H9 (cell line): ENCODE data around the gene GRIA4. TPM values are rescaled to one million over a fixed set of nuclear protein-coding genes. Genes with fewer than 3 reads are reported as not detected.

Experiments
- DNase-seq: peaks from one replicate; pipeline ENCODE4 v3.0.0-alpha.2; 2017
- H2AFZ ChIP-seq: one replicate; pipeline ENCODE4 v1.6.1; 2013; ENCODE audit warnings: mild to moderate bottlenecking, low read length, control low read depth, moderate library complexity
- H2AK5ac ChIP-seq: 2 replicates; pipeline ENCODE4 v1.6.1; 2013; ENCODE audit warnings: low read length, control low read depth, mixed read lengths; ENCODE audit not compliant: insufficient read length
- H2BK120ac ChIP-seq: one replicate; pipeline ENCODE4 v1.6.1; 2013; ENCODE audit warnings: low read depth, mild to moderate bottlenecking, low read length, control low read depth, inconsistent platforms; ENCODE audit not compliant: poor library complexity, severe bottlenecking
- H2BK12ac ChIP-seq: 2 replicates; pipeline ENCODE4 v1.6.1; 2013; ENCODE audit warnings: low read length, control low read depth, mixed read lengths, low read depth; ENCODE audit not compliant: insufficient read length
- H2BK15ac ChIP-seq: 2 replicates; pipeline ENCODE4 v1.6.1; 2013; ENCODE audit warnings: low read depth, low read length, control low read depth
- H2BK20ac ChIP-seq: one replicate; pipeline ENCODE4 v1.6.1; 2013; ENCODE audit warnings: low read depth, mild to moderate bottlenecking, low read length, control low read depth, inconsistent platforms; ENCODE audit not compliant: poor library complexity, severe bottlenecking
- H2BK5ac ChIP-seq: 2 replicates; pipeline ENCODE4 v1.6.1; 2013; ENCODE audit warnings: low read length, control low read depth, mixed read lengths; ENCODE audit not compliant: insufficient read length
- H3K14ac ChIP-seq: 2 replicates; pipeline ENCODE4 v1.6.1; 2013; ENCODE audit warnings: low read length, control low read depth; ENCODE audit not compliant: insufficient read depth
- H3K18ac ChIP-seq: 2 replicates; pipeline ENCODE4 v1.6.1; 2013; ENCODE audit warnings: low read depth, mild to moderate bottlenecking, mixed read lengths, low read length, control low read depth; ENCODE audit not compliant: insufficient read length
- H3K23ac ChIP-seq: 2 replicates; pipeline ENCODE4 v1.6.1; 2013; ENCODE audit warnings: low read length, control low read depth, mixed read lengths, low read depth; ENCODE audit not compliant: insufficient read length
- H3K23me2 ChIP-seq: 2 replicates; pipeline ENCODE4 v1.6.1; 2013; ENCODE audit warnings: low read depth, mild to moderate bottlenecking, mixed read lengths, low read length, control low read depth; ENCODE audit not compliant: insufficient read length, poor library complexity, severe bottlenecking
- H3K27ac ChIP-seq: 2 replicates; pipeline ENCODE4 v1.5.1; 2013; ENCODE audit warnings: low read length, control low read depth, mixed read lengths, low read depth; ENCODE audit not compliant: insufficient read length
- H3K27me3 ChIP-seq: 2 replicates; pipeline ENCODE4 v1.6.1; 2013; ENCODE audit warnings: low read length, control low read depth, inconsistent platforms; ENCODE audit not compliant: insufficient read depth
- H3K4ac ChIP-seq: 2 replicates; pipeline ENCODE4 v1.6.1; 2013; ENCODE audit warnings: low read depth, mild to moderate bottlenecking, control low read depth, inconsistent platforms, low read length, moderate library complexity
- H3K4me1 ChIP-seq: 2 replicates; pipeline ENCODE4 v1.6.1; 2013; ENCODE audit warnings: low read length, control low read depth, inconsistent platforms; ENCODE audit not compliant: insufficient read depth
- H3K4me2 ChIP-seq: 2 replicates; pipeline ENCODE4 v1.6.1; 2013; ENCODE audit warnings: low read length, control low read depth, mixed read lengths; ENCODE audit not compliant: insufficient read length, insufficient read depth
- H3K56ac ChIP-seq: 2 replicates; pipeline ENCODE4 v1.6.1; 2013; ENCODE audit warnings: low read depth, mild to moderate bottlenecking, mixed read lengths, low read length, control low read depth; ENCODE audit not compliant: insufficient read length
- H3K79me1 ChIP-seq: 2 replicates; pipeline ENCODE4 v1.6.1; 2013; ENCODE audit warnings: low read depth, mild to moderate bottlenecking, moderate library complexity, low read length, control low read depth, inconsistent platforms; ENCODE audit not compliant: insufficient read depth, poor library complexity, severe bottlenecking
- H3K79me2 ChIP-seq: 2 replicates; pipeline ENCODE4 v1.6.1; 2013; ENCODE audit warnings: low read length, control low read depth, inconsistent platforms; ENCODE audit not compliant: insufficient read depth
- H3K9ac ChIP-seq: 2 replicates; pipeline ENCODE4 v1.6.1; 2013; ENCODE audit warnings: low read length, control low read depth, mixed read lengths; ENCODE audit not compliant: insufficient read length; ENCODE audit errors: extremely low read depth
- H3K9me3 ChIP-seq: one replicate; pipeline ENCODE4 v1.6.1; 2013; ENCODE audit warnings: low read depth, low read length, inconsistent platforms; ENCODE audit not compliant: control insufficient read depth
- H3T11ph ChIP-seq: one replicate; pipeline ENCODE4 v1.6.1; 2013; ENCODE audit warnings: mild to moderate bottlenecking, low read length, control low read depth, inconsistent platforms
- H4K20me1 ChIP-seq: one replicate; pipeline ENCODE4 v1.6.1; 2013; ENCODE audit not compliant: control insufficient read depth, insufficient read length, insufficient read depth
- H4K5ac ChIP-seq: 2 replicates; pipeline ENCODE4 v1.6.1; 2013; ENCODE audit warnings: low read depth, mild to moderate bottlenecking, mixed read lengths, low read length, control low read depth; ENCODE audit not compliant: insufficient read length
- H4K8ac ChIP-seq: replicated peaks from 2 replicates; pipeline ENCODE4 v1.6.1; 2013; ENCODE audit warnings: low read length, control low read depth, mixed read lengths, low read depth; ENCODE audit not compliant: insufficient read length
- H4K91ac ChIP-seq: 2 replicates; pipeline ENCODE4 v1.6.1; 2013; ENCODE audit warnings: low read depth, mild to moderate bottlenecking, moderate library complexity, mixed read lengths, low read length, control low read depth; ENCODE audit not compliant: insufficient read length
- H3K27ac Mint-ChIP-seq, 3 experiments: 2 replicates in 2 of 3; 3 replicates in 1 of 3; pipeline ENCODE4 v1.8.0; 2020 to 2021; ENCODE audit warnings: mixed read lengths in 3 of 3, mild to moderate bottlenecking in 1 of 3, moderate library complexity in 1 of 3
- H3K27me3 Mint-ChIP-seq: 2 replicates; pipeline ENCODE4 v1.8.0; 2021; ENCODE audit warnings: low read depth, mild to moderate bottlenecking, moderate library complexity, mixed read lengths
- H3K36me3 Mint-ChIP-seq, 3 experiments: 2 replicates in 2 of 3; 3 replicates in 1 of 3; pipeline ENCODE4 v1.8.0; 2020 to 2021; ENCODE audit warnings: low read depth in 3 of 3, mixed read lengths in 3 of 3; ENCODE audit not compliant: insufficient read depth in 1 of 3
- H3K4me1 Mint-ChIP-seq, 2 experiments: 2 replicates each; pipeline ENCODE4 v1.8.0; 2020; ENCODE audit warnings: mixed read lengths in 2 of 2
- H3K4me3 Mint-ChIP-seq, 2 experiments: 2 replicates in 1 of 2; 3 replicates in 1 of 2; pipeline ENCODE4 v1.8.0; 2020 to 2021; ENCODE audit warnings: mild to moderate bottlenecking in 2 of 2, mixed read lengths in 2 of 2, moderate library complexity in 1 of 2
- H3K9me3 Mint-ChIP-seq, 2 experiments: 2 replicates in 1 of 2; 3 replicates in 1 of 2; pipeline ENCODE4 v1.8.0; 2020; ENCODE audit warnings: mild to moderate bottlenecking in 2 of 2, mixed read lengths in 2 of 2, moderate library complexity in 1 of 2
- CTCF ChIP-seq: fragments of 200-600 bp; sonication (generic); conservative IDR thresholded peaks from 3 replicates; pipeline ENCODE4 v1.8.0; 2021; ENCODE audit warnings: antibody characterized with exemption, mild to moderate bottlenecking
- WGBS: extraction: QIAGEN DNeasy Blood & Tissue Kit; methylation state at CpG from one replicate; pipeline ENCODE4 v1.1.7; 2013; ENCODE audit warnings: missing lambda C conversion rate, low lambda C conversion rate, mixed read lengths; ENCODE audit not compliant: insufficient read length; ENCODE audit errors: extremely low coverage; 5-methylcytosine and 5-hydroxymethylcytosine counted together
- long read RNA-seq: library from polyadenylated mRNA; unstranded; transcript quantifications from one replicate; pipeline ENCODE4 v2.0.0, GENCODE V29; 2020
- total RNA-seq: library from RNA; stranded (reverse); gene quantifications from 2 replicates; pipeline ENCODE4 v1.2.1, GENCODE V29; 2021

The GRIA4 gene
- 0.46 and 0.83 TPM in 2 replicates for total RNA-seq
- long read RNA-seq, partial matches to known transcripts, result 1 of 4 reads
- long read RNA-seq, other reads (novel, unspliced or antisense), result 0 of 4 reads

GRCh38 chr11:105609832-105610781, at the start of gene GRIA4:
Gene GRIA4 (plus strand): TSS chr11:105610073. CDS start chr11:105610998, 925 bp downstream.
- H2BK120ac ChIP-seq, result no peak within 1 kb of the TSS
- no peak within 1 kb of the TSS for H3K23ac ChIP-seq
- no peak for TF ChIP-seq CTCF
- no peaks in the 10 kb centered on the region for H3K79me1 ChIP-seq
- H4K8ac ChIP-seq, result no peak within 1 kb of the TSS
- peaks cover 0 to 2% (median 0%) of the 10 kb centered on the region in 3 experiments; a peak in 1 of 7 replicates for H3K36me3 Mint-ChIP-seq
- H3K9me3 Mint-ChIP-seq, result peaks cover 0 to 3% of the 10 kb centered on the region in 2 experiments; a peak in 2 of 5 replicates
- peak within 1 kb of the TSS; percentile 10 for H3K18ac ChIP-seq
- no peak within 1 kb of the TSS for H2AFZ ChIP-seq
- peak; percentile 70 for DNase-seq
- no peak within 1 kb of the TSS for H2AK5ac ChIP-seq
- peaks cover 35% of the 10 kb centered on the region for H3K27me3 Mint-ChIP-seq
- no peak within 1 kb of the TSS for H3T11ph ChIP-seq
- H4K20me1 ChIP-seq, result no peaks in the 10 kb centered on the region
- H3K4me3 Mint-ChIP-seq, result peak within 1 kb of the TSS; percentile 78 to 89
- H3K27me3 ChIP-seq, result no peaks in the 10 kb centered on the region
- peak within 1 kb of the TSS in 1 of 3 experiments; percentile 87; a peak in 2 of 7 replicates for H3K27ac Mint-ChIP-seq
- no peak within 1 kb of the TSS for H3K27ac ChIP-seq
- no CpG with 5 or more reads among the region's 54 CpGs for WGBS
- H2BK12ac ChIP-seq, result peak within 1 kb of the TSS; percentile 8
- H2BK5ac ChIP-seq, result no peak within 1 kb of the TSS
- peaks cover 4% of the 10 kb centered on the region for H3K4me1 ChIP-seq
- no peak within 1 kb of the TSS for H4K91ac ChIP-seq
- H2BK20ac ChIP-seq, result no peak within 1 kb of the TSS
- peaks cover 31 to 35% of the 10 kb centered on the region in 2 experiments for H3K4me1 Mint-ChIP-seq
- H3K9me3 ChIP-seq, result no peaks in the 10 kb centered on the region
- no peak within 1 kb of the TSS for H3K56ac ChIP-seq
- H3K9ac ChIP-seq, result peak within 1 kb of the TSS; percentile 74
- H3K14ac ChIP-seq, result peak within 1 kb of the TSS; percentile 70
- H3K79me2 ChIP-seq, result no peaks in the 10 kb centered on the region; the same call in 1 of the 2 replicates
- peaks cover 21% of the 10 kb centered on the region for H3K23me2 ChIP-seq
- H4K5ac ChIP-seq, result no peak within 1 kb of the TSS
- peak within 1 kb of the TSS; percentile 81 for H3K4me2 ChIP-seq
- no peak within 1 kb of the TSS for H3K4ac ChIP-seq
- no peak within 1 kb of the TSS for H2BK15ac ChIP-seq
